PC-3 (cell line): ENCODE results near the gene PDCD5. TPM values are rescaled to one million over a fixed set of nuclear protein-coding genes. Genes with fewer than 3 reads are reported as not detected.

Source experiments
- ATAC-seq: fragments of 200-7000 bp; cut with Tn5 transposase; 2 replicates; pipeline ENCODE4 v1.9.1; 2020; ENCODE audit warnings: mild to moderate bottlenecking, moderate library complexity
- BruUV-seq: library from RNA; stranded (reverse); fragments of 400-500 nt; replicated peaks from 2 replicates; lab custom pipeline; 2021; lab: Mats Ljungman, UMichigan
- CTCF ChIA-PET: fragments of 300-600 bp; sonication (Branson Sonifier 250); formaldehyde crosslinking; loops from one replicate; lab custom pipeline; 2022; ENCODE audit warnings: antibody characterized with exemption; lab: Charles Lee
- POLR2A ChIA-PET: fragments of 300-600 bp; sonication (Branson Sonifier 250); formaldehyde crosslinking; loops from one replicate; lab custom pipeline; 2022; ENCODE audit warnings: antibody characterized with exemption; ENCODE audit not compliant: unreplicated experiment; lab: Charles Lee
- DNase-seq: peaks from one replicate; pipeline ENCODE4 v3.0.0-alpha.2; 2015
- H2AFZ ChIP-seq: fragments of 300-600 bp; sonication (generic); 2 replicates; pipeline ENCODE4 v1.6.0; 2016; ENCODE audit warnings: antibody characterized with exemption, low read length
- H3F3A ChIP-seq: fragments of 300-600 bp; sonication (generic); one replicate; pipeline ENCODE4 v1.6.0; 2017; ENCODE audit warnings: antibody characterized with exemption, low read length, control low read depth, mild to moderate bottlenecking; ENCODE audit not compliant: unreplicated experiment
- H3K27ac ChIP-seq: fragments of 300-600 bp; sonication (generic); 2 replicates; pipeline ENCODE4 v1.5.1; 2016; ENCODE audit warnings: mild to moderate bottlenecking, low read length
- H3K27me3 ChIP-seq: fragments of 300-600 bp; sonication (generic); 2 replicates; pipeline ENCODE4 v1.6.1; 2016; ENCODE audit warnings: low read length, mixed read lengths
- H3K36me3 ChIP-seq: fragments of 300-600 bp; sonication (generic); 2 replicates; pipeline ENCODE4 v1.6.1; 2016; ENCODE audit warnings: low read depth, mixed run types, low read length, mixed read lengths
- H3K4me1 ChIP-seq: fragments of 300-600 bp; sonication (generic); 2 replicates; pipeline ENCODE4 v1.5.1; 2016; ENCODE audit warnings: low read length; ENCODE audit not compliant: insufficient read depth
- H3K4me2 ChIP-seq: fragments of 300-600 bp; sonication (generic); 2 replicates; pipeline ENCODE4 v1.6.0; 2016; ENCODE audit warnings: low read length
- H3K4me3 ChIP-seq: fragments of 300-600 bp; sonication (generic); 2 replicates; pipeline ENCODE4 v1.5.1; 2016; ENCODE audit warnings: mild to moderate bottlenecking, low read length, mixed read lengths
- H3K79me2 ChIP-seq: fragments of 300-600 bp; sonication (generic); 2 replicates; pipeline ENCODE4 v1.6.1; 2017; ENCODE audit warnings: low read length, mixed read lengths
- H3K9ac ChIP-seq: fragments of 300-600 bp; sonication (generic); 2 replicates; pipeline ENCODE4 v1.6.0; 2016; ENCODE audit warnings: mild to moderate bottlenecking, low read length
- H3K9me2 ChIP-seq: fragments of 300-600 bp; sonication (generic); replicated peaks from 2 replicates; pipeline ENCODE4 v1.6.1; 2016; ENCODE audit warnings: mixed run types, low read length, mixed read lengths
- H3K9me3 ChIP-seq: fragments of 300-600 bp; sonication (generic); 2 replicates; pipeline ENCODE4 v1.6.1; 2016; ENCODE audit warnings: low read length, mixed read lengths
- H4K20me1 ChIP-seq: fragments of 300-600 bp; sonication (generic); 2 replicates; pipeline ENCODE4 v1.6.1; 2016; ENCODE audit warnings: low read length, mixed read lengths
- CTCF ChIP-seq: fragments of 300-600 bp; sonication (generic); conservative IDR thresholded peaks from 2 replicates; pipeline ENCODE4 v1.5.1; 2017; ENCODE audit warnings: antibody characterized with exemption, low read depth, mild to moderate bottlenecking, low read length
- EZH2 ChIP-seq: fragments of 300-600 bp; sonication (generic); IDR thresholded peaks from one replicate; pipeline ENCODE4 v1.6.1; 2017; ENCODE audit warnings: antibody characterized with exemption, mild to moderate bottlenecking, low read length; ENCODE audit not compliant: unreplicated experiment
- EZH2phosphoT487 ChIP-seq: fragments of 300-600 bp; sonication (generic); IDR thresholded peaks from 2 replicates; pipeline ENCODE4 v1.6.1; 2018; ENCODE audit warnings: mild to moderate bottlenecking, antibody characterized with exemption, low read length, borderline replicate concordance
- intact Hi-C: fragments of 100-400 bp; cut with micrococcal nuclease; formaldehyde crosslinking; loops from 2 replicates; pipeline ENCODE4 v1.9.0; 2023
- total RNA-seq: library from RNA; depleted of rRNA; stranded (reverse); fragments of >200 nt; gene quantifications from 2 replicates; pipeline ENCODE4 v1.2.3, GENCODE V29; 2014

The PDCD5 gene
- total RNA-seq, 1 experiment from 2014 or later = 203 TPM

- intact Hi-C loops = no loop called here
- Histone ChIP-seq H2AFZ (no peak overlapping the region), H3K27ac (no peak overlapping the region), H3K4me2 (no peak overlapping the region), H3F3A (no peaks in the 10 kb centered on the region), H3K9me2 (no peaks in the 10 kb centered on the region), H3K9ac (no peak overlapping the region), H4K20me1 (no peaks in the 10 kb centered on the region), H3K27me3 (no peaks in the 10 kb centered on the region), H3K4me1 (no peaks in the 10 kb centered on the region), H3K9me3 (no peaks in the 10 kb centered on the region), H3K4me3 (no peak overlapping the region), H3K36me3 (no peaks in the 10 kb centered on the region), H3K79me2 (no peaks in the 10 kb centered on the region)
- ATAC-seq (no peak), DNase-seq (no peak)
- TF ChIP-seq EZH2phosphoT487 (no peak), EZH2 (no peak), CTCF (no peak)
- POLR2A ChIA-PET = no interaction called here
- CTCF ChIA-PET = no interaction called here
- BruUV-seq = no TSS peak
These were observed 38.4 kb upstream of the PDCD5 start for GRCh38 chr19:32542477-32543108.

GRCh38 chr19:32543115-32543900 lies 37.7 kb upstream of the PDCD5 start:
- Histone ChIP-seq H3K9me3 (no peaks in the 10 kb centered on the region), H3K27me3 (no peaks in the 10 kb centered on the region), H3K36me3 (no peaks in the 10 kb centered on the region), H3K4me3 (no peak overlapping the region), H3F3A (no peaks in the 10 kb centered on the region), H4K20me1 (no peaks in the 10 kb centered on the region), H3K9me2 (no peaks in the 10 kb centered on the region), H3K9ac (no peak overlapping the region), H2AFZ (no peak overlapping the region), H3K27ac (no peak overlapping the region), H3K4me2 (no peak overlapping the region), H3K4me1 (no peaks in the 10 kb centered on the region), H3K79me2 (no peaks in the 10 kb centered on the region)
- ChIA-PET POLR2A (no interaction called here), CTCF (no interaction called here)
- intact Hi-C loops = no loop called here
- ATAC-seq (peak; percentile 48), DNase-seq (peak; percentile 66)
- no TSS peak for BruUV-seq
- TF ChIP-seq CTCF (no peak), EZH2 (no peak), EZH2phosphoT487 (no peak)

GRCh38 chr19:32544917-32545316 lies 36.1 kb upstream of the PDCD5 start:
- Histone ChIP-seq H3K36me3 (no peaks in the 10 kb centered on the region), H3K4me1 (no peaks in the 10 kb centered on the region), H3K27ac (no peak overlapping the region), H3K79me2 (no peaks in the 10 kb centered on the region), H3K9me3 (no peaks in the 10 kb centered on the region), H2AFZ (no peak overlapping the region), H3K4me2 (no peak overlapping the region), H3F3A (no peaks in the 10 kb centered on the region), H3K9ac (no peak overlapping the region), H3K9me2 (no peaks in the 10 kb centered on the region), H3K4me3 (no peak overlapping the region), H3K27me3 (no peaks in the 10 kb centered on the region), H4K20me1 (no peaks in the 10 kb centered on the region)
- ChIA-PET POLR2A (no interaction called here), CTCF (no interaction called here)
- ATAC-seq = no peak
- no TSS peak for BruUV-seq
- no peak for DNase-seq
- TF ChIP-seq EZH2 (no peak), EZH2phosphoT487 (no peak), CTCF (no peak)
- intact Hi-C loops = no loop called here
